CD4-positive, alpha-beta T cell treated with Interleukin-15 for 4 hours (primary cell): ENCODE results near the gene MIOX.
"Not testable (repeated sequence)": the region's sequence is repeated elsewhere in the genome, so short reads cannot be mapped to it uniquely, and the experiment has no call there.

Experiments
- DNase-seq: peaks from one replicate; pipeline ENCODE4 v3.0.0-alpha.2; 2020; ENCODE audit warnings: low spot score

Gene MIOX

DNA sequence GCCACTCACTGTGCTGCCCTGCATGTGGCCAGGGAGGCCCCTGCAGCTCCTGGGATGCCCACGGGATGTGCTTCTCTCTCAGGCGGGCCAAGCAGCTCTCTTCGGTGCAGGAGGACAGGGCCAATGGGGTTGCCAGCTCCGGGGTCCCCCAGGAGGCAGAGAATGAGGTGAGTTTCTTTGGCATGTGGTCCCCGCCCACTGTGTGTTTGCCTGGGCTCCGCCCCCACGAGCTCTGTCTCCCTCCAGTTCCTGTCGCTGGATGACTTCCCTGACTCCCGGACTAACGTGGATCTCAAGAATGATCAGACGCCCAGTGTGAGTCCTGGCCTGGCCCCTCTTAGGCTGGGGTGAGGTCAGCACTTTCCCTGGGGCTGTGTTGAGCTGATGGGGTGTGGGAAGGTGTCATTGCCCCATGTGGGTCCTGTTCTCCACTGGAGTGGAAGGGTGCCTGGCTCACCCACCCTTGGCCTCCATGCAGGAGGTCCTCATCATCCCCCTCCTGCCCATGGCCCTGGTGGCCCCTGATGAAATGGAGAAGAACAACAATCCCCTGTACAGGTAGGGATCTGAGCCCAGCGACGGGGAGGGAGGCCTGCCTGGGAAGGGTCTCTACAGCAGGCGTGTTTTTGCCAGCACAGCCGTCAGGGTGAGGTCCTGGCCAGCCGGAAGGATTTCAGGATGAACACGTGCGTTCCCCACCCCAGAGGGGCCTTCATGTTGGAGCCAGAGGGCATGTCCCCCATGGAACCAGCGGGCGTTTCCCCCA lies 31.0 kb downstream of the MIOX start:
- no peak for DNase-seq

GRCh38 chr22:50518606-50519005 lies 31.9 kb downstream of the MIOX start:
- no peak for DNase-seq

DNA sequence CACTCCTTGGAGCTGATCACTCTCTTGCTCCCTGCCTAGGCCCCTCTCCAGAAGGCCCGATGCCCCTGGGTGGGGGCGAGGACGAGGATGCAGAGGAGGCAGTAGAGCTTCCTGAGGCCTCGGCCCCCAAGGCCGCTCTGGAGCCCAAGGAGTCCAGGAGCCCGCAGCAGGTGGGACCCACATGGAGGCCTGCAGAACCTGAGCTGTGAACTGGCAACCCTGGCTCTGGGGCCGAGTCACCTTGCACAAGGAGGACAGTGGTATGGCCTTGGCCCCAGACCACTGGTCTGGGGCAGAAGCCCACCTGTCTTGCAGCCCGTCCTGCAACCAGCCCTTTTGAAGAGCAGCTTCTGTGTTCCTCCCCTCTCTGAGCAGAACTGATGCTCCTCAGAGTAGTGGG lies 32.5 kb downstream of the MIOX start:
- DNase-seq: no peak

GRCh38 chr22:50520184-50520583 lies 33.5 kb downstream of the MIOX start:
- DNase-seq: not testable (repeated sequence)

DNA sequence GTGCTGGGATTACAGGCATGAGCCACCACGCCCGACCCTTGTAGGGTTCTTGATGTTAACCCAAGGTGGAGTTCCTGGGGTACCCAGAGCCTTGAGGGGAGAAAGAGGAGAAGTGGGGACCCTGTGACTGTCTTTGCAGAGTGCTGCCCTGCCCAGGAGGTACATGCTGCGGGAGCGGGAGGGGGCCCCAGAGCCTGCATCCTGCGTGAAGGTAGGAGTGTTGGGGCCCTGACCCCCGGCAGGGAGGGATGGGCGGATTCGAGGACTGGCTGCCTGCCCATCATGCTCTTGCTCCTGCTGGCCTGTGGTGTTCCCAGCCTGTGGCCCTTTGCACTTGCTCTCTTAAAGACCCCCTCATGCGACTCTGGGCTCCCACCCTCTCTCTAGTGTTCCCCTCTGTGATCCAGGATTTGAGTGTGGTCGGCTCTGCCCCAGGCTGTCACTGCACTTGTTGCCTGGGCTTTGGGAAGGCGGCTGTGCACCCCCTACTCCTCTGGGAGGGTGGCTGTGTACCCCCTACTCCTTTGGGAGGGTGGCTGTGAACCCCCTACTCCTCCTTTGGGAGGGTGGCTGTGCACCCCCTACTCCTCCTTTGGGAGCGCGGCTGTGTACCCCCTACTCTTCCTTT lies 34.3 kb downstream of the MIOX start:
- DNase-seq: no peak

DNA sequence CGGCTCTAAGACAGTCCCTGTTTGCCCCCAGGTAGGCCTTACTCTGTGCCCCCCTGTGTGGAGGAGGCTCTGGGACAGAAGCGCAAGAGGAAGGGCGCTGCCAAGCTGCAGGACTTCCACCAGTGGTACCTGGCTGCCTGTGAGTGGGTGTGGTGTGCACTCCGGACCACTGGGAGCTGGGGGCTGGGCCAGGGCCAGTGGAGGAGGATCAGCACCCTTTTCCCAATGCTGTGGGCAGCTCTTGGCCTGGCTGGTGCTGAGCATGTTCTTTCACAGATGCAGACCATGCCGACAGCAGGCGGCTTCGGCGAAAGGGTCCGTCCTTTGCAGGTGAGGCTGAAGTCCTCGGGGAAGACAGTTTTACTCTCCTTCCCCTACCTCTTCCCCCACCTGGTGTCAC lies 35.1 kb downstream of the MIOX start:
- no peak for DNase-seq

DNA sequence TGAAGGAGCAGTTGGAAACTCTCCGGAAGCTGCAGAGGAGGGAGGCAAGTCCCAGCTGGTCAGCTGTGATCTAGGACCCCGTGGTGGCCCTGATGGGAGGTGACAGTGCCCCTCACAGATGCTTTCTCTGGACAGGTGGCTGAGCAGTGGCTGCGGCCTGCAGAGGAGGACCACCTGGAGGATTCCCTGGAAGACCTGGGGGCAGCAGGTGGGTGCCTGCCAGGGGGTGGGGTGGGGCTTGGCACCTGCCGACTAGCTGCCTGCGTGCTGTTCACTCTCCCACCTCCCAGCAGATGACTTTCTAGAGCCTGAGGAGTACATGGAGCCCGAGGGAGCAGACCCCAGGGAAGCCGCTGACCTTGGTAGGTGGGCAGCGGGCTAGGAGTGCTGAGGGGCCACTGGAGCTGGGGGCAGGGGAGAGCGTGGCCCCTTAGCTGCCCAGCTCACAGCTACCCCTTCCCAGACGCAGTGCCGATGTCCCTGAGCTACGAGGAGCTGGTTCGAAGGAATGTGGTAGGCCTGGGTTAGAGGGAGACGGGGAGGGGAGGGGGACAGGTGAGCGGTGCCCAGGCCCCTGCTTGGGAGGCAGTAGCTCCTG lies 35.6 kb downstream of the MIOX start:
- no peak for DNase-seq

DNA sequence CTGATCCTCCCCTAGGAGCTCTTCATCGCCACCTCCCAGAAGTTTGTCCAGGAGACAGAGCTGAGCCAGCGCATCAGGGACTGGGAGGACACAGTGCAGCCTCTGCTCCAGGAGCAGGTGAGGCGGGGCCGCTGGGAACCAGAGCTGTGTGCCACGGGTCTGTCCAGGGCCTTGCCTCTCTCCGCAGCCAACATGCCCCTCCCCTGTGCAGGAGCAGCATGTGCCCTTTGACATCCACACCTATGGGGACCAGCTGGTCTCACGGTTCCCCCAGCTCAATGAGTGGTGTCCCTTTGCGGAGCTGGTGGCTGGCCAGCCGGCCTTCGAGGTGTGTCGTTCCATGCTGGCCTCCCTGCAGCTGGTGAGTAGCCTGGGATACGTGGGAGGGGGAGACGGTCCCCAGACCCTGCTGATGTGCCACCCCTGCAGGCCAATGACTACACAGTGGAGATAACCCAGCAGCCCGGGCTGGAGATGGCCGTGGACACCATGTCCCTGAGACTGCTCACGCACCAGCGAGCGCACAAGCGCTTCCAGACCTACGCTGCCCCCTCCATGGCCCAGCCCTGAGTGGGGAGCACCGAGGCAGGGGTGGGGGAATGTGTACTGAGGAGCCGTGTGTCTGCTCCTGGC lies 36.3 kb downstream of the MIOX start:
- no peak for DNase-seq

DNA sequence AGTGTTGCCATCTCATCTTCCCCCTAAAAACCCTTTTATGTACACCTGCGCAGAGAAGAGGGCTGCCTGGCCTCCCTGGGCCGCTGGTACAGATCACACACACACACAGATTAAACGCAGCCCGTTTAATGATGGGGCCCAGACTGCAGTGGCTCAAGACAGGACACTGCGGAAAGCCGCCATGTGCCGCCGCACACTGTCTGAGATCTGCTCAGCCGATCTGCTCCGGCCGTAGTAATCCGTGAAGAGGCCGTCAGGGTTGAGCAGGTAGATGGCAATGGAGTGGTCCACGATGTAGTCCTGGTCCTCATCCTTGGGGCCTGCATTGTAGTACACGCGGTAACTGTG lies 36.8 kb downstream of the MIOX start:
- no peak for DNase-seq

- no peak for DNase-seq
These were observed 37.4 kb downstream of the MIOX start for GRCh38 chr22:50523806-50524675.

GRCh38 chr22:50524676-50525103 lies 38.0 kb downstream of the MIOX start:
- no peak for DNase-seq

GRCh38 chr22:50525104-50525857 lies 38.6 kb downstream of the MIOX start, which contains the start of gene SCO2:
Gene SCO2 (minus strand): TSS chr22:50525598. CDS start chr22:50524411, 1,187 bp downstream.
- DNase-seq: peak; percentile 98

GRCh38 chr22:50525858-50526107 lies 39.1 kb downstream of the MIOX start:
- DNase-seq: no peak

DNA sequence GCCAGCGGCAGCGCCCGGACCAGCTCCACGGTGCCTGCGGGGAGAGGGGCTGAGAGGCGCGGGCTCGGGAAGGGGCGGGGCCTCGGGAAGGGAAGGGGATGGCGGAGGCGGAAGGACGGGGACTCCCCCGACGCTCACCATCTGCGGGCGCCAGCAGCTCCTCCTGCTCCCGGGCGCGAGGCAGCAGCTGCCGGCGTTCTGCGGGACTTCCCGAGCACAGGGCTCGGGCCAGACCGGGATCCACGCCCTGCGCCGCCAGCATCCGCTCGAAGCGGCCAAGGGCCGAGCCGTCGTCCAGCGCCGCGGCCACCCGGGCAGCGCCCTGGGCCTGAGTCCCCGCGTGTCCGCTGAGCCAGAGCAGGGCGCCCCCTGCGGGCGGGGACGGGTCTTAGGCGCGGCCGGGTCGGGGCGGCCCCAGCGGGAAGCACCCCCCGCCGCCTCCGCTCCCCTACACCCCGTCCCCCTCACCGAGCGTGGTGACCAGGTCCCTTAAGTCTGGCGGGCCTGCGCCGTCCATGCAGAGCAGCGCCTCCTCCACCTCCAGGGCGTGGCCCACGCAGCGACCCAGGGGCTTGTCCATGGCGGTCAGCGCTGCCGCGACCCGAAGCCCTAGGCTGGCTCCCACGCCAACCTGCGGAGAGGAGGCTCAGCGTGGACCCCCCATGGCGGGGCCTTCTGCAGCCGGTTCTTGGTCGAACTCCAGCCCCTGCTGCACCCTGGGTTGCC lies 39.6 kb downstream of the MIOX start:
- peak; percentile 85 for DNase-seq

- peak; percentile 47 for DNase-seq
These were observed 40.5 kb downstream of the MIOX start for GRCh38 chr22:50526834-50527801.

DNA sequence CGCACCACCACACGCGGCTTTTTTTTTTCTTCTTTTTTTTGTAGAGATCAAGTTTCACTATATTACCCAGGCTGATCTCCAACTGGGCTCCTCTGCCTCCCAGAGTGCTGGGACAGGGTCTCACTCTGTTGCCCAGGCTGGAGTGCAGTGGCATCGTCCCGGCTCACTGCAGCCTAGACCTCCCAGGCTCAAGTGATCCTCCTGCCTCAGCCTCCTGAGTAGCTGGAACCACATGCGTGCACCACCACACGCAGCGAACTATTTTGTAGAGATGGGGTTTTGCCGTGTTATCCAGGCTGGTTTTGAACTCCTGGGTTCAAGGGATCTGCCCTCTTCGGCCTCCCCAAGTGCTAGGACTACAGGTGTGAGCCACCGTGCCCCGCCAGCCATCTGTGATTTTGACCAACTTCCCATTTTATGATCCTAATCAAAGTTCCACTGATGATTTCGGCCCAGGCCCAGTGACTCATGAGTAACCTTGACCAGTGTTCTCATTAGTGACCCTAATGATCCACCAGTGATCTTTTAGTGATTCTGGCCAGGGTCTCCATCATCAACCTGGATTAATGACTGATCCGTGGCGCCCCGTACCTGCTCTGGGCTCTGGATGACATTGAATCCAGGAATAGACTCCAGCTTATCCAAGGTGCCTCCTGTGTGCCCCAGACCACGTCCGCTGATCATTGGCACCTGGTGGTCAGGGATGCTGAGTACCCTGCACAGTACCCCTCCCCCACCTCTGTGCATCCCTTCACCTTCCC lies 41.4 kb downstream of the MIOX start:
- no peak for DNase-seq

- no peak for DNase-seq
These were observed 42.2 kb downstream of the MIOX start for GRCh38 chr22:50528682-50529415.

- no peak for DNase-seq
These were observed 42.8 kb downstream of the MIOX start for GRCh38 chr22:50529416-50529896.
